Hepatocyte (in vitro differentiated cells): ENCODE measurements around the gene CYB561. TPM values are rescaled to one million over a fixed set of nuclear protein-coding genes. Genes with fewer than 3 reads are reported as not detected.

ENCODE experiments used
- DNase-seq: peaks from one replicate; pipeline ENCODE4 v3.0.0-alpha.2; 2016; ENCODE audit warnings: low spot score
- H2AFZ ChIP-seq: fragments of 200-600 bp; sonication (generic); 2 replicates; pipeline ENCODE4 v1.6.0; 2016; ENCODE audit warnings: antibody characterized with exemption, mild to moderate bottlenecking
- H3K27ac ChIP-seq: fragments of 200-600 bp; sonication (generic); 2 replicates; pipeline ENCODE4 v1.5.1; 2016; ENCODE audit warnings: mild to moderate bottlenecking
- H3K27me3 ChIP-seq: fragments of 200-600 bp; sonication (generic); 2 replicates; pipeline ENCODE4 v1.6.1; 2016
- H3K36me3 ChIP-seq: fragments of 200-600 bp; sonication (generic); replicated peaks from 2 replicates; pipeline ENCODE4 v1.5.1; 2016; ENCODE audit warnings: low read depth; ENCODE audit not compliant: insufficient read depth
- H3K4me1 ChIP-seq: fragments of 200-600 bp; sonication (generic); 2 replicates; pipeline ENCODE4 v1.5.1; 2016; ENCODE audit warnings: mild to moderate bottlenecking, moderate library complexity; ENCODE audit not compliant: insufficient read depth
- H3K4me2 ChIP-seq: fragments of 200-600 bp; sonication (generic); 2 replicates; pipeline ENCODE4 v1.6.0; 2016
- H3K4me3 ChIP-seq: fragments of 200-600 bp; sonication (generic); 2 replicates; pipeline ENCODE4 v1.5.1; 2016; ENCODE audit warnings: mild to moderate bottlenecking
- H3K79me2 ChIP-seq: fragments of 200-600 bp; sonication (generic); 2 replicates; pipeline ENCODE4 v1.6.0; 2017; ENCODE audit warnings: mild to moderate bottlenecking
- H3K9me2 ChIP-seq: fragments of 200-600 bp; sonication (generic); replicated peaks from 2 replicates; pipeline ENCODE4 v1.6.0; 2017; ENCODE audit warnings: mild to moderate bottlenecking; ENCODE audit not compliant: insufficient read depth
- H3K9me3 ChIP-seq: fragments of 200-600 bp; sonication (generic); 2 replicates; pipeline ENCODE4 v1.5.1; 2016; ENCODE audit warnings: low read depth, mild to moderate bottlenecking
- H4K20me1 ChIP-seq: fragments of 200-600 bp; sonication (generic); 2 replicates; pipeline ENCODE4 v1.6.0; 2016; ENCODE audit warnings: mild to moderate bottlenecking; ENCODE audit not compliant: insufficient read depth, poor library complexity, severe bottlenecking
- CTCF ChIP-seq: fragments of 200-600 bp; sonication (generic); IDR thresholded peaks from 2 replicates; pipeline ENCODE4 v1.5.1; 2016; ENCODE audit warnings: antibody characterized with exemption, mild to moderate bottlenecking; ENCODE audit not compliant: poor library complexity
- EZH2 ChIP-seq: fragments of 200-600 bp; sonication (generic); IDR thresholded peaks from 2 replicates; pipeline ENCODE4 v1.6.1; 2016; ENCODE audit warnings: antibody characterized with exemption, mild to moderate bottlenecking, borderline replicate concordance
- EZH2phosphoT487 ChIP-seq: fragments of 200-600 bp; sonication (generic); IDR thresholded peaks from one replicate; pipeline ENCODE4 v1.6.1; 2018; ENCODE audit warnings: antibody characterized with exemption, mild to moderate bottlenecking, low read depth, moderate library complexity; ENCODE audit not compliant: unreplicated experiment, severe bottlenecking
- WGBS: methylation state at CpG from one replicate; pipeline ENCODE4 v1.1.6; 2016; ENCODE audit warnings: low lambda C conversion rate; ENCODE audit errors: missing lambda C conversion rate; 5-methylcytosine and 5-hydroxymethylcytosine counted together
- polyA plus RNA-seq: library from polyadenylated mRNA; unstranded; fragments of >200 nt; fragmentation: Nextera tagmentation; extraction: Ambion mirVana; gene quantifications from 2 replicates; pipeline ENCODE4 v1.2.1, GENCODE V29; 2016
- total RNA-seq: library from RNA; depleted of rRNA; stranded (reverse); fragments of >200 nt; gene quantifications from 2 replicates; pipeline ENCODE4 v1.2.3, GENCODE V29; 2014

CYB561 gene
- total and polyA plus RNA-seq, 2 experiments from 2014 or later = 12.9 to 20.2 TPM

GRCh38 chr17:63488851-63489250 is 42.7 kb upstream of the CYB561 start:
- no peaks in the 10 kb centered on the region for H4K20me1 ChIP-seq
- no peak overlapping the region for H3K4me3 ChIP-seq
- no peaks in the 10 kb centered on the region for H3K27me3 ChIP-seq
- no peak overlapping the region for H3K27ac ChIP-seq
- DNase-seq = no peak
- H3K4me2 ChIP-seq = no peak overlapping the region
- H2AFZ ChIP-seq = no peak overlapping the region
- no peaks in the 10 kb centered on the region for H3K36me3 ChIP-seq
- H3K79me2 ChIP-seq = no peaks in the 10 kb centered on the region
- no peak for TF ChIP-seq EZH2
- no peak for TF ChIP-seq CTCF
- TF ChIP-seq EZH2phosphoT487 = no peak
- H3K9me3 ChIP-seq = no peaks in the 10 kb centered on the region
- H3K9me2 ChIP-seq = no peaks in the 10 kb centered on the region
- WGBS = 94% methylated on average over 10 of the region's 10 CpGs
- H3K4me1 ChIP-seq = no peaks in the 10 kb centered on the region

GRCh38 chr17:63487014-63487339 is 40.9 kb upstream of the CYB561 start:
- no peaks in the 10 kb centered on the region for H3K9me3 ChIP-seq
- 93% methylated on average over 11 of the region's 11 CpGs for WGBS
- H4K20me1 ChIP-seq = no peaks in the 10 kb centered on the region
- no peaks in the 10 kb centered on the region for H3K79me2 ChIP-seq
- H3K36me3 ChIP-seq = no peaks in the 10 kb centered on the region
- no peaks in the 10 kb centered on the region for H3K9me2 ChIP-seq
- H3K4me3 ChIP-seq = no peak overlapping the region
- H3K27me3 ChIP-seq = no peaks in the 10 kb centered on the region
- no peak overlapping the region for H3K4me2 ChIP-seq
- no peak overlapping the region for H2AFZ ChIP-seq
- DNase-seq = no peak
- no peaks in the 10 kb centered on the region for H3K4me1 ChIP-seq
- no peak overlapping the region for H3K27ac ChIP-seq
- no peak for TF ChIP-seq EZH2phosphoT487
- TF ChIP-seq CTCF = no peak
- no peak for TF ChIP-seq EZH2

- Histone ChIP-seq H3K79me2 (no peaks in the 10 kb centered on the region), H3K4me1 (no peaks in the 10 kb centered on the region), H3K4me3 (no peak overlapping the region), H3K9me2 (no peaks in the 10 kb centered on the region), H3K27ac (no peak overlapping the region), H4K20me1 (no peaks in the 10 kb centered on the region), H3K4me2 (no peak overlapping the region), H3K36me3 (no peaks in the 10 kb centered on the region), H3K27me3 (no peaks in the 10 kb centered on the region), H2AFZ (no peak overlapping the region), H3K9me3 (no peaks in the 10 kb centered on the region)
- WGBS = 82% methylated on average over 12 of the region's 12 CpGs
- no peak for DNase-seq
- no peak for TF ChIP-seq EZH2
- no peak for TF ChIP-seq EZH2phosphoT487
- no peak for TF ChIP-seq CTCF
Observed at GRCh38 chr17:63486317-63487013, 40.4 kb upstream of the CYB561 start.
